Suppressor macrophage (primary cell): ENCODE results near the gene SLC29A3.
A peak's percentile ranks its signal among the peaks of the same experiment; 100 is the strongest.
"Not testable (repeated sequence)": the region's sequence is repeated elsewhere in the genome, so short reads cannot be mapped to it uniquely, and the experiment has no call there.

Source experiments
- DNase-seq, 4 experiments: peaks; one replicate each; pipeline ENCODE4 v3.0.0-alpha.2; 2020 to 2022

The SLC29A3 gene

GRCh38 chr10:71283876-71284275, 35.2 kb upstream of the SLC29A3 start:
- no peak for DNase-seq

GRCh38 chr10:71284544-71285179, 34.4 kb upstream of the SLC29A3 start:
- no peak for DNase-seq

GRCh38 chr10:71285180-71285545, 33.9 kb upstream of the SLC29A3 start:
- DNase-seq, result peak; percentile 34 to 63 (median 54)

- no peak for DNase-seq
Observed at GRCh38 chr10:71285986-71286385, 33.1 kb upstream of the SLC29A3 start.

GRCh38 chr10:71286521-71287294, 32.4 kb upstream of the SLC29A3 start:
- no peak for DNase-seq

GRCh38 chr10:71287456-71287855, 31.6 kb upstream of the SLC29A3 start:
- DNase-seq, result no peak

- DNase-seq, result no peak
Observed at GRCh38 chr10:71288461-71288860, 30.6 kb upstream of the SLC29A3 start.

GRCh38 chr10:71289421-71290130, 29.5 kb upstream of the SLC29A3 start:
- DNase-seq, result no peak

GRCh38 chr10:71290331-71290730, 28.7 kb upstream of the SLC29A3 start:
- DNase-seq, result no peak

- DNase-seq, result no peak
Observed at GRCh38 chr10:71290806-71291527, 28.1 kb upstream of the SLC29A3 start.

- no peak for DNase-seq
Observed at GRCh38 chr10:71291528-71291900, 27.5 kb upstream of the SLC29A3 start.

GRCh38 chr10:71292624-71293445, 26.2 kb upstream of the SLC29A3 start:
- DNase-seq, result no peak

GRCh38 chr10:71293446-71294084, 25.5 kb upstream of the SLC29A3 start:
- DNase-seq, result no peak

GRCh38 chr10:71294091-71294561, 24.9 kb upstream of the SLC29A3 start:
- no peak for DNase-seq

GRCh38 chr10:71294856-71295255, 24.2 kb upstream of the SLC29A3 start:
- no peak for DNase-seq

GRCh38 chr10:71295641-71296040, 23.4 kb upstream of the SLC29A3 start:
- no peak for DNase-seq

- DNase-seq, result no peak
Observed at GRCh38 chr10:71296086-71296485, 23.0 kb upstream of the SLC29A3 start.

- not testable (repeated sequence) for DNase-seq
Observed at GRCh38 chr10:71296811-71297210, 22.2 kb upstream of the SLC29A3 start.

- DNase-seq, result no peak
Observed at GRCh38 chr10:71297343-71297742, 21.7 kb upstream of the SLC29A3 start.

GRCh38 chr10:71299071-71299785, 19.8 kb upstream of the SLC29A3 start:
- peak; percentile 69 to 82 (median 76) for DNase-seq
